HepG2 (cell line): ENCODE data around the gene MPV17L2. TPM values are rescaled to one million over a fixed set of nuclear protein-coding genes. Genes with fewer than 3 reads are reported as not detected.

Experiments
- ATAC-seq: fragments of 200-7000 bp; cut with Tn5 transposase; 3 replicates; pipeline ENCODE4 v1.9.1; 2020; ENCODE audit warnings: mild to moderate bottlenecking, moderate library complexity
- BruUV-seq: library from RNA; stranded (reverse); fragments of 400-500 nt; replicated peaks from 2 replicates; lab custom pipeline; 2021; lab: Mats Ljungman, UMichigan
- CTCF ChIA-PET: fragments of 300-600 bp; formaldehyde crosslinking; extraction: SDS; loops from one replicate; lab custom pipeline; 2021; ENCODE audit warnings: low total read pairs, inconsistent platforms, low intra/inter-chr PET ratio; lab: Yijun Ruan, JAX
- POLR2A ChIA-PET: fragments of 350-600 bp; sonication (Branson Sonifier 250); formaldehyde crosslinking; loops from one replicate; lab custom pipeline; 2020; ENCODE audit warnings: antibody characterized with exemption, inconsistent platforms; lab: Yijun Ruan, JAX
- DNase-seq: peaks from one replicate; pipeline ENCODE4 v3.0.0-alpha.2; 2015; ENCODE audit warnings: low spot score
- FAIRE-seq: peaks from 3 replicates; lab custom pipeline; 2011; peaks lifted over from hg19 to GRCh38; lab: Jason Lieb, UNC
- H2AFZ ChIP-seq: one replicate; pipeline ENCODE4 v1.6.1; 2011; ENCODE audit warnings: low read length, inconsistent platforms
- H3K27ac ChIP-seq: fragments of 300-600 bp; 3 replicates; pipeline ENCODE4 v1.8.0; 2011; ENCODE audit warnings: mixed run types, mild to moderate bottlenecking, mixed read lengths, low read length, inconsistent platforms; ENCODE audit not compliant: insufficient read depth; ENCODE audit errors: extremely low read length
- H3K27me3 ChIP-seq, 2 experiments: fragments of 200-600 bp in 1 of 2; 2 replicates in 1 of 2; 3 replicates in 1 of 2; pipeline versions ENCODE4 v1.6.0 to v1.8.0; 2011; ENCODE audit warnings: low read length in 2 of 2, mild to moderate bottlenecking in 2 of 2, moderate library complexity in 2 of 2, inconsistent platforms in 1 of 2; ENCODE audit not compliant: insufficient read depth in 2 of 2, control insufficient read depth in 1 of 2
- H3K36me3 ChIP-seq, 2 experiments: fragments of 200-600 bp in 1 of 2; replicated peaks in 1 of 2; 2 replicates in 1 of 2; 3 replicates in 1 of 2; pipeline versions ENCODE4 v1.5.1 to v1.8.0; 2011; ENCODE audit warnings: low read length in 2 of 2, inconsistent platforms in 1 of 2; ENCODE audit not compliant: insufficient read depth in 2 of 2, control insufficient read depth in 1 of 2
- H3K4me1 ChIP-seq: 2 replicates; pipeline ENCODE4 v1.5.1; 2012; ENCODE audit warnings: low read length, inconsistent platforms; ENCODE audit not compliant: insufficient read depth
- H3K4me2 ChIP-seq: 2 replicates; pipeline ENCODE4 v1.6.0; 2011; ENCODE audit warnings: low read depth, low read length, inconsistent platforms
- H3K4me3 ChIP-seq, 3 experiments: fragments of 200-600 bp in 1 of 3; sonication (generic), shearing (Covaris generic) in 1 of 3; replicated peaks in 1 of 3; 2 replicates each; pipeline ENCODE4 v1.5.1; 2011 to 2016; ENCODE audit warnings: low read length in 3 of 3, inconsistent platforms in 2 of 3, low read depth in 2 of 3, mild to moderate bottlenecking in 2 of 3, control low read depth in 1 of 3, mixed read lengths in 1 of 3; ENCODE audit not compliant: insufficient read depth in 1 of 3
- H3K79me2 ChIP-seq: one replicate; pipeline ENCODE4 v1.6.1; 2011; ENCODE audit warnings: low read length, inconsistent platforms; ENCODE audit not compliant: insufficient read depth
- H3K9ac ChIP-seq: 2 replicates; pipeline ENCODE4 v1.6.0; 2011; ENCODE audit warnings: mild to moderate bottlenecking, low read depth, low read length, inconsistent platforms; ENCODE audit not compliant: insufficient read depth
- H3K9me3 ChIP-seq: 2 replicates; pipeline ENCODE4 v1.5.1; 2012; ENCODE audit warnings: mild to moderate bottlenecking, low read length
- H4K20me1 ChIP-seq: 2 replicates; pipeline ENCODE4 v1.6.0; 2011; ENCODE audit warnings: inconsistent platforms, mild to moderate bottlenecking, low read length, moderate library complexity; ENCODE audit not compliant: insufficient read depth
- ARID2 ChIP-seq: sonication (generic); formaldehyde crosslinking; IDR thresholded peaks from 2 replicates; pipeline ENCODE4 v1.8.1; 2022; ENCODE audit warnings: mild to moderate bottlenecking, missing genetic modification reagents, borderline replicate concordance
- BORCS8-MEF2B ChIP-seq: sonication (generic); formaldehyde crosslinking; IDR thresholded peaks from 2 replicates; pipeline ENCODE4 v1.8.0; 2022; ENCODE audit warnings: mild to moderate bottlenecking, missing genetic modification reagents
- KDM1A ChIP-seq: IDR thresholded peaks from 2 replicates; pipeline ENCODE4 v1.6.1; 2016; ENCODE audit warnings: missing compliant biosample characterization
- MTA1 ChIP-seq: sonication (generic); formaldehyde crosslinking; IDR thresholded peaks from 2 replicates; pipeline ENCODE4 v1.4.0; 2020; ENCODE audit warnings: missing genetic modification reagents, mild to moderate bottlenecking, borderline replicate concordance
- PHB2 ChIP-seq: fragments of 450-650 bp; IDR thresholded peaks from 2 replicates; pipeline ENCODE4 v1.6.1; 2018; ENCODE audit not compliant: partially characterized antibody
- SMYD3 ChIP-seq: sonication (generic); formaldehyde crosslinking; IDR thresholded peaks from 2 replicates; pipeline ENCODE4 v1.8.1; 2023; ENCODE audit warnings: mild to moderate bottlenecking, missing genetic modification reagents
- ZNF225 ChIP-seq: sonication (generic); formaldehyde crosslinking; IDR thresholded peaks from 2 replicates; pipeline ENCODE4 v1.4.0; 2020; ENCODE audit warnings: mild to moderate bottlenecking, missing genetic modification reagents
- ZNF496 ChIP-seq: sonication (generic); formaldehyde crosslinking; IDR thresholded peaks from 2 replicates; pipeline ENCODE4 v1.8.1; 2023; ENCODE audit warnings: mild to moderate bottlenecking, moderate library complexity, missing genetic modification reagents; ENCODE audit not compliant: insufficient replicate concordance
- ZNF501 ChIP-seq: sonication (generic); formaldehyde crosslinking; IDR thresholded peaks from 2 replicates; pipeline ENCODE4 v1.5.1; 2020; ENCODE audit warnings: mild to moderate bottlenecking, moderate library complexity, missing genetic modification reagents
- ZNF570 ChIP-seq: sonication (generic); formaldehyde crosslinking; IDR thresholded peaks from 2 replicates; pipeline ENCODE4 v1.4.0; 2020; ENCODE audit warnings: mild to moderate bottlenecking, missing genetic modification reagents, borderline replicate concordance
- ZNF781 ChIP-seq: sonication (generic); formaldehyde crosslinking; IDR thresholded peaks from 2 replicates; pipeline ENCODE4 v1.5.1; 2020; ENCODE audit warnings: borderline replicate concordance, mild to moderate bottlenecking, missing genetic modification reagents; ENCODE audit errors: not compliant biosample characterization
- ZSCAN21 ChIP-seq: sonication (generic); formaldehyde crosslinking; IDR thresholded peaks from 2 replicates; pipeline ENCODE4 v1.8.0; 2022; ENCODE audit warnings: mild to moderate bottlenecking, missing genetic modification reagents, moderate library complexity, borderline replicate concordance
- WGBS: methylation state at CpG from one replicate; pipeline ENCODE4 v1.1.6; 2017; ENCODE audit warnings: low lambda C conversion rate; 5-methylcytosine and 5-hydroxymethylcytosine counted together
- in situ Hi-C: cut with HindIII; loops from 2 replicates; pipeline ENCODE4 v1.10.0; 2017; ENCODE audit warnings: low pct_unique_long_range_greater_than_20kb; ENCODE audit not compliant: extremely low pct_ligation_motif_present
- intact Hi-C: fragments of 100-400 bp; cut with micrococcal nuclease; formaldehyde crosslinking; loops from one replicate; pipeline ENCODE4 v1.10.0; 2022; ENCODE audit not compliant: unreplicated experiment
- polyA plus RNA-seq, 8 experiments: library from polyadenylated mRNA; depleted of rRNA in 3 of 8; stranded (reverse) in 7 of 8; unstranded in 1 of 8; fragments of >200 nt; fragmentation: Illumina TruSeq in 4 of 8; extraction: Trizol in 4 of 8; gene quantifications; 2 replicates each; pipeline versions ENCODE4 v1.2.1 to v1.2.3, GENCODE V29; 2011 to 2016; ENCODE audit warnings: low read depth in 4 of 8, missing spikeins in 1 of 8, mixed read lengths in 1 of 8; ENCODE audit not compliant: insufficient read depth in 1 of 8
- total RNA-seq, 5 experiments: library from RNA; depleted of rRNA; stranded (reverse); fragments of >200 nt; fragmentation: Illumina TruSeq; extraction: Trizol; gene quantifications; 2 replicates each; pipeline ENCODE4 v1.2.3, GENCODE V29; 2016; ENCODE audit warnings: low read depth in 1 of 5
- TF ChIP-seq, protein P1 (sequence below): sonication (generic); formaldehyde crosslinking; IDR thresholded peaks from 2 replicates; pipeline ENCODE4 v1.5.1; 2020; ENCODE audit warnings: mild to moderate bottlenecking, moderate library complexity, missing genetic modification reagents
- TF ChIP-seq, protein P2 (sequence below): sonication (generic); formaldehyde crosslinking; IDR thresholded peaks from 2 replicates; pipeline ENCODE4 v1.4.0; 2020; ENCODE audit warnings: mild to moderate bottlenecking, missing genetic modification reagents
- TF ChIP-seq, protein P3 (sequence below): sonication (generic); formaldehyde crosslinking; IDR thresholded peaks from 2 replicates; pipeline ENCODE4 v1.5.1; 2020; ENCODE audit warnings: mild to moderate bottlenecking, missing genetic modification reagents, moderate library complexity

MPV17L2 gene
- total and polyA plus RNA-seq, 2 of the 13 experiments (the other 11 are each of a cell fraction or from before 2014, with no cell fraction given): 13.6 to 16.7 TPM

DNA sequence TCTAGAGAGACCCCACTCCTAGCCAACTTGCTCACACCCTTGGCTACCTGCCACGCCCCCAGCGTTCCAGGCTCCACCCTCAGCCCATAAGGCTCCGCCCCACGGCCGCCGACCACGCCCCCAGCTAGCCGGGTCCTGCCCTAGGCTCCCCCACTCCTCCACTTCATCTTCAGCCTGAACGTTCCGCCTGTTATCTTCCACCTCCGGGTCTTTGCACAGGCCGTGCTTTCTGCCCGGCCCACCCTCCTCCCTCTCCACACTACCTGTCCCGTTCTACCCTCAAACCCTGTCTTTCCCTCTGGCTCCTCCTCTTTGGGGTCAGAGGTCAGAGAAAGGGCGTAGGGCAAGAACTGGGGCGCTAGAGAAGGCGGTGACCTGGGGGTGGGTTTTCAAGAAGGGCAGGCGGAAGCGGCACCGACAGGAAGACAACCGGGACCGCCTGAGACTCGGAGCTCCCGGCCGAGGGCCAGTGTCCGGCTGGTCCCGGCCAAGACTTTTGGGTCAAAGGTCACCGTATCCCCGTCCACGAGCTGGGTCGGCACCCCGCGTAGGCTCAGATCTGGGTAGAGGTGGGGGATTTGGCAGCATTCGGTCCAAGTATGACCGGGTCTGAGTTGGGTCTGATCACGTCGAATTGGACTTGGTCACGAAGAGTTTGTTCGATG, 31.0 kb downstream of the MPV17L2 start (continued):
- TF ChIP-seq ZSCAN21 (CRISPR knock-in tag): peak; percentile 42; the same call in 1 of the 2 replicates
- TF ChIP-seq MTA1 (CRISPR knock-in tag): peak; percentile 47; the same call in 1 of the 2 replicates
- TF ChIP-seq ZNF225 (CRISPR knock-in tag): no peak
- TF ChIP-seq, protein P1, sequence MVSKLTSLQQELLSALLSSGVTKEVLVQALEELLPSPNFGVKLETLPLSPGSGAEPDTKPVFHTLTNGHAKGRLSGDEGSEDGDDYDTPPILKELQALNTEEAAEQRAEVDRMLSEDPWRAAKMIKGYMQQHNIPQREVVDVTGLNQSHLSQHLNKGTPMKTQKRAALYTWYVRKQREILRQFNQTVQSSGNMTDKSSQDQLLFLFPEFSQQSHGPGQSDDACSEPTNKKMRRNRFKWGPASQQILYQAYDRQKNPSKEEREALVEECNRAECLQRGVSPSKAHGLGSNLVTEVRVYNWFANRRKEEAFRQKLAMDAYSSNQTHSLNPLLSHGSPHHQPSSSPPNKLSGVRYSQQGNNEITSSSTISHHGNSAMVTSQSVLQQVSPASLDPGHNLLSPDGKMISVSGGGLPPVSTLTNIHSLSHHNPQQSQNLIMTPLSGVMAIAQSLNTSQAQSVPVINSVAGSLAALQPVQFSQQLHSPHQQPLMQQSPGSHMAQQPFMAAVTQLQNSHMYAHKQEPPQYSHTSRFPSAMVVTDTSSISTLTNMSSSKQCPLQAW (CRISPR knock-in tag): peak; percentile 89
- TF ChIP-seq ZNF570 (CRISPR knock-in tag): no peak
- no peak for TF ChIP-seq PHB2

DNA sequence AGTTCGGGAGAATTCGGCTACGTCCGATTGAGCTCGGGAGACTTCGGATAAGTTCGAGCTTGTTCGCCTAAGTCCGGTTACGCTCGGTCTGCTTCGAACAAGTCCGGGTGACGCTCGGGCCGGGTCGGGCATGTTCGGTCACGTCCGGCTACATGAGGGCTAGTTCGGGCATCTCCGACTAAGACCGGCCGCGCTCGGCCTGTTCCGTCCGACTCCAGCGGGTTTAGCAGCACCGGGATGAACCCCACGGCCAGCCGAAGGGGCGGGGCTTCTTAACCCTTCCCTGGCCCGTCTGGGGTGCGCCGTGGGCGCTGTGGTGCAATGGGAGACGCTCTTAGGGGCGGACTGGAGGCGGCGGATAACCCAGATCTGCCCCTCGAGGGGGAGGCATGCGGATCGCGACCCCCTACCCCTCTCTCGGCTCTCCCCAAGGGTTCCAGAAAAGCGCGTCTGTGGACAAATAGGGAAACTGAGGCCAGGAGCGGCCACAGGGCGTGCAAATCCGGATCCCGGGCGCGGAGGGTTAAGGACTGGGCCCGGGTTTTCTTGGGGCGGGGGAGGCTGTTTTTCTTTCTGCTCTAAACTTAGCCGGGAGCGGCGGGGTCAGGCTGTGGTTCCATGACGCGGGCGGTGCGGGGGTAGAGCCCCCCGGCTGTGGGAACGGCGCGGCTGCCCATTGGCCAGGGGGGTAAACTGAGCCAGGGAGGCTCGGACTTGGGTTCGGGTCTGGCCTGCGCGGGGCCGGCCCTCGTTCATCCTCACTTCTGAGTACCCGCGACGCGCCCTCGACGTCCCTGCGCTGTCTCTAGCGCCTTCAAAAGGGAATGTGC, 31.7 kb downstream of the MPV17L2 start:
- ChIA-PET POLR2A (interaction anchor here (0.6 to 1.8 kb wide), 19 partner anchors 8 to 430 kb away, joined by 3 to 16 read pairs (median 5); partner anchors contain the start of genes B3GNT3, GDF15, IQCN and JUND), CTCF (no interaction called here)
- peak; percentile 99 for FAIRE-seq
- peak; percentile 94 for ATAC-seq
- H3K27me3 ChIP-seq: peaks cover 1 to 7% of the 10 kb centered on the region in 2 experiments; a peak in 2 of 5 replicates
- H2AFZ ChIP-seq: peak overlapping the region; percentile 85
- DNase-seq: peak; percentile 95
- peak overlapping the region; percentile 67 for H3K9ac ChIP-seq
- no peaks in the 10 kb centered on the region for H3K36me3 ChIP-seq
- H3K4me1 ChIP-seq: peaks cover 51% of the 10 kb centered on the region
- H3K4me2 ChIP-seq: peak overlapping the region; percentile 95
- H3K9me3 ChIP-seq: no peaks in the 10 kb centered on the region
- H4K20me1 ChIP-seq: no peaks in the 10 kb centered on the region
- H3K27ac ChIP-seq: peak overlapping the region; percentile 65
- in situ Hi-C loops (no loop called here), intact Hi-C loops (loop anchor here (1.0 kb wide), 1 partner anchor 20 kb away; the partner anchor contains the start of gene RAB3A)
- no peaks in the 10 kb centered on the region for H3K79me2 ChIP-seq
- WGBS: 9% methylated on average over 22 of the region's 81 CpGs
- no TSS peak for BruUV-seq
- H3K4me3 ChIP-seq: peak overlapping the region; percentile 54 to 80 (median 58)
- no peak for TF ChIP-seq ZNF781 (CRISPR knock-in tag)
- TF ChIP-seq ZNF501: 0 out of 2 replicates have a peak, but pooled peaks have one; percentile 10
- TF ChIP-seq, protein P2, sequence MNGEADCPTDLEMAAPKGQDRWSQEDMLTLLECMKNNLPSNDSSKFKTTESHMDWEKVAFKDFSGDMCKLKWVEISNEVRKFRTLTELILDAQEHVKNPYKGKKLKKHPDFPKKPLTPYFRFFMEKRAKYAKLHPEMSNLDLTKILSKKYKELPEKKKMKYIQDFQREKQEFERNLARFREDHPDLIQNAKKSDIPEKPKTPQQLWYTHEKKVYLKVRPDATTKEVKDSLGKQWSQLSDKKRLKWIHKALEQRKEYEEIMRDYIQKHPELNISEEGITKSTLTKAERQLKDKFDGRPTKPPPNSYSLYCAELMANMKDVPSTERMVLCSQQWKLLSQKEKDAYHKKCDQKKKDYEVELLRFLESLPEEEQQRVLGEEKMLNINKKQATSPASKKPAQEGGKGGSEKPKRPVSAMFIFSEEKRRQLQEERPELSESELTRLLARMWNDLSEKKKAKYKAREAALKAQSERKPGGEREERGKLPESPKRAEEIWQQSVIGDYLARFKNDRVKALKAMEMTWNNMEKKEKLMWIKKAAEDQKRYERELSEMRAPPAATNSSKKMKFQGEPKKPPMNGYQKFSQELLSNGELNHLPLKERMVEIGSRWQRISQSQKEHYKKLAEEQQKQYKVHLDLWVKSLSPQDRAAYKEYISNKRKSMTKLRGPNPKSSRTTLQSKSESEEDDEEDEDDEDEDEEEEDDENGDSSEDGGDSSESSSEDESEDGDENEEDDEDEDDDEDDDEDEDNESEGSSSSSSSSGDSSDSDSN (CRISPR knock-in tag): 0 out of 2 replicates have a peak, but pooled peaks have one; percentile 17
- TF ChIP-seq ARID2 (CRISPR knock-in tag): no peak
- TF ChIP-seq, protein P3, sequence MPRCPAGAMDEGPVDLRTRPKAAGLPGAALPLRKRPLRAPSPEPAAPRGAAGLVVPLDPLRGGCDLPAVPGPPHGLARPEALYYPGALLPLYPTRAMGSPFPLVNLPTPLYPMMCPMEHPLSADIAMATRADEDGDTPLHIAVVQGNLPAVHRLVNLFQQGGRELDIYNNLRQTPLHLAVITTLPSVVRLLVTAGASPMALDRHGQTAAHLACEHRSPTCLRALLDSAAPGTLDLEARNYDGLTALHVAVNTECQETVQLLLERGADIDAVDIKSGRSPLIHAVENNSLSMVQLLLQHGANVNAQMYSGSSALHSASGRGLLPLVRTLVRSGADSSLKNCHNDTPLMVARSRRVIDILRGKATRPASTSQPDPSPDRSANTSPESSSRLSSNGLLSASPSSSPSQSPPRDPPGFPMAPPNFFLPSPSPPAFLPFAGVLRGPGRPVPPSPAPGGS (CRISPR knock-in tag): no peak; the same call in 1 of the 2 replicates
- no peak; the same call in 1 of the 2 replicates for TF ChIP-seq BORCS8-MEF2B (CRISPR knock-in tag)
- TF ChIP-seq SMYD3: no peak
- TF ChIP-seq ZNF496: no peak
- TF ChIP-seq KDM1A (CRISPR knock-in tag): no peak
